ENCODE measurements around the gene PARL.

Gene PARL

GRCh38 chr3:183782576-183783276 is 102.0 kb downstream of the PARL start:
- Histone ChIP-seq H3K9me3 (no peaks in the 10 kb centered on the region), H3K4me3 (ENCODE audit: low read depth in 1 of 2, low read length in 1 of 2) (no peak overlapping the region), H3K4me1 (ENCODE audit: control insufficient read depth in 1 of 2, insufficient read depth in 1 of 2, low read depth in 1 of 2, low read length in 1 of 2) (peaks cover 28 to 39% of the 10 kb centered on the region in 2 experiments), H3K27ac (peak overlapping the region; percentile 81), H3K36me3 (no peaks in the 10 kb centered on the region), H3K27me3 (no peaks in the 10 kb centered on the region)
- TF ChIP-seq CTCF (IDR thresholded peaks at IDR 0.05), result no peak

- Histone ChIP-seq H3K27ac (peak overlapping the region; percentile 70), H3K4me1 (ENCODE audit: control insufficient read depth in 1 of 2, insufficient read depth in 1 of 2, low read depth in 1 of 2, low read length in 1 of 2) (peaks cover 38 to 54% of the 10 kb centered on the region in 2 experiments), H3K9me3 (no peaks in the 10 kb centered on the region), H3K4me3 (ENCODE audit: low read depth in 1 of 2, low read length in 1 of 2) (no peak overlapping the region), H3K27me3 (no peaks in the 10 kb centered on the region), H3K36me3 (no peaks in the 10 kb centered on the region)
- TF ChIP-seq CTCF (IDR thresholded peaks at IDR 0.05), result no peak
Measured at GRCh38 chr3:183781246-183781645, 103.4 kb downstream of the PARL start.

GRCh38 chr3:183779896-183780465 is 104.7 kb downstream of the PARL start:
- peak overlapping the region; percentile 70 for H3K27ac ChIP-seq
- H3K36me3 ChIP-seq, result no peaks in the 10 kb centered on the region
- TF ChIP-seq CTCF (IDR thresholded peaks at IDR 0.05), result no peak
- H3K4me1 ChIP-seq (ENCODE audit: control insufficient read depth in 1 of 2, insufficient read depth in 1 of 2, low read depth in 1 of 2, low read length in 1 of 2), result peaks cover 47 to 63% of the 10 kb centered on the region in 2 experiments
- no peaks in the 10 kb centered on the region for H3K27me3 ChIP-seq
- peak overlapping the region in 1 of 2 experiments; percentile 31 for H3K4me3 ChIP-seq (ENCODE audit: low read depth in 1 of 2, low read length in 1 of 2)
- no peaks in the 10 kb centered on the region for H3K9me3 ChIP-seq

Data from neutrophil (primary cell).